ENCODE results near the gene KRT7. TPM values are rescaled to one million over a fixed set of nuclear protein-coding genes. Genes with fewer than 3 reads are reported as not detected.

KRT7 gene
- total and polyA plus RNA-seq, 2 experiments from 2014 or later = 11.0 to 17.4 TPM

DNA sequence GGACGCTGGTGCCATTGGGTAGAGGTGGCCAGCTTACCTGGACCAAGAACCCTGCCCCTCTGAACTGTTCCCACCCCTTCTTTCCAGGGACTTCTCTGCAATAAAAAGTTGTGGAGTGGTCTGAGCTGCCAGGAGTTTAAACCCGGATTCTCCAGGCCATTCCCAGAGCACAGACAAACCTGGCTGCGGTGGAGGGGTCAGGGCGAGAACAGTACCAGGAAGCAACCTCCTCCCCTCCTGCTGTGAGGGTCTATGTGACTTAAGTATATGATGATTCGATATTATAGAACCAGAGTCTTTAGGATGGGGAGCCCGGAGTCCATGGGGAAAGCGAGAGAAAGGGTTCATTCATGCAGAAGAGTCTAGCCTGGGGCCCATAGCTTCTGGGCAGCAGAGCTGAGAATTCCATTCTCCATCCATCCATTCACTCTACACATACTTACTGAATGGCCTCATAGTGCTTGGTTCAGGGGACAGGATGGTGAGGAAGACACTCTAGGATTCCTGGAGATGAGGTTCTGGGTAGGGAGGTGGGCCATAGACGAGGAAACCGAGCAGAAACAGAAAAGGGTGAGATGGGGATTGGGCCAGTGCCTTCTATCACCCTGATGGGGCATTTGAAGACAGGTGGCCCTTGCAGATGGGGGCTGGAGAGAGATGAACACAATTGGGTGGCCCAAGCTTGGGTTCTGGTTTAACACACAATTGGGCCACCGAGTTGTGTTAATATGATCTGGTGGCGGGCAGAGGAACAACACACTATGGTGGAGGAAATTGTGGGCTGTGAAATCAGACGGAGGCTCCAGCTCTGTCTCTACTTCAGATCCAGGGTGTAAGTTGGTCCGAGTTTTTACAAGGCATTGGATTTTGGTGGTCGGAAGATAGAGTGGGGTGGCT lies 46.6 kb downstream of the KRT7 start:
- in situ Hi-C loops (cut with MboI) = no loop called here
- H2AFZ ChIP-seq = peak overlapping the region; percentile 94; the same call in 1 of the 2 replicates
- peak overlapping the region; percentile 68 for H3K4me2 ChIP-seq (ENCODE audit: unreplicated experiment)
- H3K4me3 ChIP-seq = no peak overlapping the region
- H3K9me2 ChIP-seq (ENCODE audit: insufficient read depth) = no peaks in the 10 kb centered on the region
- peak overlapping the region; percentile 100 for H3K27ac ChIP-seq
- peaks cover 36% of the 10 kb centered on the region for H3K4me1 ChIP-seq (ENCODE audit: insufficient read depth)
- no peaks in the 10 kb centered on the region for H3K36me3 ChIP-seq (ENCODE audit: low read depth)
- no peaks in the 10 kb centered on the region for H3K27me3 ChIP-seq (replicated peaks; ENCODE audit: insufficient read depth)
- peak overlapping the region; percentile 92 for H3K9ac ChIP-seq
- H3K9me3 ChIP-seq (ENCODE audit: low read depth) = no peaks in the 10 kb centered on the region
- H4K20me1 ChIP-seq (ENCODE audit: insufficient read depth) = no peaks in the 10 kb centered on the region
- DNase-seq = peak; percentile 47
- TF ChIP-seq EZH2 (IDR thresholded peaks at IDR 0.05; ENCODE audit: insufficient read depth, poor library complexity, severe bottlenecking) (no peak), EZH2phosphoT487 (IDR thresholded peaks at IDR 0.05; ENCODE audit: insufficient read depth, low read depth) (no peak)
- peaks cover 28% of the 10 kb centered on the region for H3F3A ChIP-seq (ENCODE audit: insufficient read depth)
- WGBS, 2 experiments (ENCODE audit: low coverage in 1 of 2, low lambda C conversion rate in 2 of 2, missing lambda C conversion rate in 2 of 2) = 75 to 78% methylated on average over 14 of the region's 14 CpGs
- no peaks in the 10 kb centered on the region for H3K79me2 ChIP-seq (ENCODE audit: insufficient read depth)

DNA sequence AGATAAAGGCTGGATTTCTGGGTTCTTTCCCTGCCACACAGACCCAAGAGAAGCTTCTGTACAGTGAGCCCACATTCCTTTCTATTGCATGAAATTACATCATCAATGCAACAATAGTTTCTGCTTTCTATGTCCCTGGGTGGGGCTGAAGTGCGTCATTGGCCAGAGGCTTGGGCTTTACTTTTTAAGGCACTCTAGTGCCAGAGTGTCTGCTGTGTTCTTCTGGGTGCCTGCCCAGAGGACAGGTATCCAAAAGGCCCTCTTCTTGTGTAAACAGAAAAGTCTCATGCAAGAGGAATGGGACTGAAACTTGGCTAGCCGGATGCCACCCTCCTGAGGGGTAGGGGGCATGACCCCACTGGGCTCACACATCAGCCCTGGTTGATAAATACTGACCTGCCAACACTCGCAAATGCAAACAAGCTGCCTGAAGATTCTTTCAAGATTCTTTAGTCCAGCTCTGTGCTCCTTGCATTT lies 47.3 kb downstream of the KRT7 start:
- TF ChIP-seq EZH2 (IDR thresholded peaks at IDR 0.05; ENCODE audit: insufficient read depth, poor library complexity, severe bottlenecking) (no peak), EZH2phosphoT487 (IDR thresholded peaks at IDR 0.05; ENCODE audit: insufficient read depth, low read depth) (peak; percentile 65; the same call in 1 of the 2 replicates)
- peaks cover 33% of the 10 kb centered on the region for H3F3A ChIP-seq (ENCODE audit: insufficient read depth)
- H3K9ac ChIP-seq = peak overlapping the region; percentile 92
- peak; percentile 95 for DNase-seq
- peak overlapping the region; percentile 22; the same call in 1 of the 2 replicates for H3K4me3 ChIP-seq
- WGBS, 2 experiments (ENCODE audit: low coverage in 1 of 2, low lambda C conversion rate in 2 of 2, missing lambda C conversion rate in 2 of 2) = 5 to 7% methylated on average over 3 of the region's 3 CpGs
- H3K4me1 ChIP-seq (ENCODE audit: insufficient read depth) = peaks cover 41% of the 10 kb centered on the region
- H2AFZ ChIP-seq = no peak overlapping the region
- H4K20me1 ChIP-seq (ENCODE audit: insufficient read depth) = no peaks in the 10 kb centered on the region
- no peaks in the 10 kb centered on the region for H3K27me3 ChIP-seq (replicated peaks; ENCODE audit: insufficient read depth)
- H3K27ac ChIP-seq = peak overlapping the region; percentile 100
- no peaks in the 10 kb centered on the region for H3K9me3 ChIP-seq (ENCODE audit: low read depth)
- H3K79me2 ChIP-seq (ENCODE audit: insufficient read depth) = no peaks in the 10 kb centered on the region
- H3K9me2 ChIP-seq (ENCODE audit: insufficient read depth) = no peaks in the 10 kb centered on the region
- H3K36me3 ChIP-seq (ENCODE audit: low read depth) = no peaks in the 10 kb centered on the region
- peak overlapping the region; percentile 68 for H3K4me2 ChIP-seq (ENCODE audit: unreplicated experiment)
- in situ Hi-C loops (cut with MboI) = no loop called here

DNA sequence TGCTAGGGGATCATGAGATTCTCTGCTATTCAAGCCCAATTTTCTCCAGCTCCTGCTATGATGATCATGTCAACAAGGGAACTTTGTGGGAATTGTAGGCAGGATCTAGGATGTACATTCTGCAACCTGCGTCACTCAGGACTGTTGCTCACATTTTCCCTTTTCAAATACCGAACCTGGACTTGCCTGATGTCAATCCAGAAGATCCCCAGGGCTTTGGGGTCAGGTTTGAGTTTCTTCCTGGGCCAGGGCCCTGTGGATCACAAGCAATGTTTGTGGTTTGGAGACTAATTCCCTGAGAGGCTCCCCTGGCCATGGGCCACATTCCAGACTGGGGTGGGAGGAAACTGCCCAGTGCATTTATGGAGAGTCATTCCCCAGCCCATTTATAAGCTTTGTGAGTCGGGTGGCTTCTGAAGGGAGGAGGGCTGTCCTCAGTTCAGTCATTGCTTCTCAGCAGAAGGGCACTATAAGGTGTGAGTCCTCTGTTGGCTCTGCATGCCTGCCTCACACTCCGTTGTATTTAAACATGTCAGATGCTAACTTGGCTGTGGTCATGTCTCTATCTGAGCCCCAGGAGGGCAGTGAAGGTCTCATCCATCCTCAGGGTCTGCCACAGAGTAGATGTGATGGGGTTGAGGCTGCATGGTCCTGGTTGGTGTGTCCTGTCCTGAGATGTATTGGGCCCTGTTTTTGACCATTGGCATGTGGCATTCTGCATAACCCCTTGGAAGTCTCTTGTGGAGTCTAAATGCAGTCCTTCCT lies 47.9 kb downstream of the KRT7 start:
- TF ChIP-seq EZH2phosphoT487 (IDR thresholded peaks at IDR 0.05; ENCODE audit: insufficient read depth, low read depth) = 0 out of 2 replicates have a peak, but pooled peaks have one; percentile 10
- no peak for TF ChIP-seq EZH2 (IDR thresholded peaks at IDR 0.05; ENCODE audit: insufficient read depth, poor library complexity, severe bottlenecking)
- 7 to 15% methylated on average over 4 of the region's 4 CpGs for WGBS, 2 experiments (ENCODE audit: low coverage in 1 of 2, low lambda C conversion rate in 2 of 2, missing lambda C conversion rate in 2 of 2)
- Histone ChIP-seq H3F3A (ENCODE audit: insufficient read depth) (peaks cover 37% of the 10 kb centered on the region), H3K9ac (peak overlapping the region; percentile 92), H4K20me1 (ENCODE audit: insufficient read depth) (no peaks in the 10 kb centered on the region), H3K4me3 (peak overlapping the region; percentile 22; the same call in 1 of the 2 replicates), H3K79me2 (ENCODE audit: insufficient read depth) (no peaks in the 10 kb centered on the region), H3K27ac (peak overlapping the region; percentile 100), H3K36me3 (ENCODE audit: low read depth) (no peaks in the 10 kb centered on the region), H3K9me2 (ENCODE audit: insufficient read depth) (no peaks in the 10 kb centered on the region), H3K27me3 (replicated peaks; ENCODE audit: insufficient read depth) (no peaks in the 10 kb centered on the region), H2AFZ (no peak overlapping the region), H3K9me3 (ENCODE audit: low read depth) (no peaks in the 10 kb centered on the region), H3K4me1 (ENCODE audit: insufficient read depth) (peaks cover 47% of the 10 kb centered on the region), H3K4me2 (ENCODE audit: unreplicated experiment) (peak overlapping the region; percentile 68)
- in situ Hi-C loops (cut with MboI) = no loop called here
- peak; percentile 98 for DNase-seq

DNA sequence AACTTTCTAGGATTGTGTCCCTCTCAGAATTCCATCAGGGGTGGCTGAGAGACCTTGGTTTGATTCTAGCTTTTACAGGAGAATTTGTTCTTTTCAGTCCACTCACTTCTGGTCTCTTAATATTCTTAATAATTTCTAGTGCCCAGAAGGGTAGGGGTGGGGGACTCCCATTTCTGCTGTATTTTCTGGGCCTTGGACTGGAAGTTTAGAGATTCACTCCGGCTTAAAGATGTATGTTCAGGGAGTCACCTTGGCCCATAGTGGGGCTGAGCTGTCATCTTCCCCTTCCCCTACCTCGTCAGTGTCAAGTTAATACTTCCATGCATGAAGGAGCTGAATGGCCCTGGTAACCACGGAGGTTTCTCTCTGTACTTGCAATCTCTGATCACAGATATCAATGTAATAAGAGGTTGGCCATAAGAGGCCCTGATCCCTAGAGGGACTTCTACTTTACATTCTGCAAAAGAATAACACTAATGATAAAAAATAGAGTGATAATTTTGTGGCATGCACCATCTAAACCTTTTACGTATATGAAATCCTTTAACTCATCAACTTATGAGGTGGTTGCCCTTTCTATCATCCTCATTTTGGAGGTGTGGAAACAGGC lies 51.6 kb downstream of the KRT7 start:
- in situ Hi-C loops (cut with MboI) = no loop called here
- no peak overlapping the region for H3K4me2 ChIP-seq (ENCODE audit: unreplicated experiment)
- no peaks in the 10 kb centered on the region for H3K9me3 ChIP-seq (ENCODE audit: low read depth)
- H3K9ac ChIP-seq = no peak overlapping the region
- H2AFZ ChIP-seq = no peak overlapping the region
- H3F3A ChIP-seq (ENCODE audit: insufficient read depth) = peaks cover 31% of the 10 kb centered on the region
- no peaks in the 10 kb centered on the region for H3K79me2 ChIP-seq (ENCODE audit: insufficient read depth)
- H4K20me1 ChIP-seq (ENCODE audit: insufficient read depth) = no peaks in the 10 kb centered on the region
- no peak overlapping the region for H3K4me3 ChIP-seq
- peak overlapping the region; percentile 53 for H3K27ac ChIP-seq
- TF ChIP-seq EZH2 (IDR thresholded peaks at IDR 0.05; ENCODE audit: insufficient read depth, poor library complexity, severe bottlenecking) = no peak
- no peak for TF ChIP-seq EZH2phosphoT487 (IDR thresholded peaks at IDR 0.05; ENCODE audit: insufficient read depth, low read depth)
- DNase-seq = no peak
- H3K27me3 ChIP-seq (replicated peaks; ENCODE audit: insufficient read depth) = no peaks in the 10 kb centered on the region
- H3K36me3 ChIP-seq (ENCODE audit: low read depth) = no peaks in the 10 kb centered on the region
- peaks cover 35% of the 10 kb centered on the region for H3K4me1 ChIP-seq (ENCODE audit: insufficient read depth)
- 65 to 66% methylated on average over 4 of the region's 4 CpGs for WGBS, 2 experiments (ENCODE audit: low coverage in 1 of 2, low lambda C conversion rate in 2 of 2, missing lambda C conversion rate in 2 of 2)
- no peaks in the 10 kb centered on the region for H3K9me2 ChIP-seq (ENCODE audit: insufficient read depth)

Measured in GM23248 (cell line).